Activated naive CD4-positive, alpha-beta T cell treated with anti-CD3 and anti-CD28 coated beads, Interleukin-2, amount 50 U/mL, for 72 hours (primary cell): ENCODE measurements around the gene SRMS. TPM values are rescaled to one million over a fixed set of nuclear protein-coding genes. Genes with fewer than 3 reads are reported as not detected.
A peak's percentile ranks its signal among the peaks of the same experiment; 100 is the strongest.

Experiments used
- ATAC-seq, 2 donors: fragments of 150-1000 bp; cut with Tn5 transposase; 2 replicates each; pipeline ENCODE4 v1.10.0; 2021; ENCODE audit warnings: mild to moderate bottlenecking in 2 of 2, moderate library complexity in 2 of 2
- DNase-seq, 2 donors: peaks; one replicate each; pipeline ENCODE4 v3.0.0; 2021 to 2022; ENCODE audit warnings: low spot score in 2 of 2
- H3K27ac Mint-ChIP-seq, 2 donors: one replicate each; pipeline ENCODE4 v1.8.0; 2022; ENCODE audit warnings: mild to moderate bottlenecking in 2 of 2, mixed read lengths in 2 of 2
- H3K36me3 Mint-ChIP-seq, 2 donors: one replicate each; pipeline ENCODE4 v1.8.0; 2022; ENCODE audit warnings: mixed read lengths in 2 of 2
- H3K9me3 Mint-ChIP-seq, 2 donors: one replicate each; pipeline ENCODE4 v1.8.0; 2022; ENCODE audit warnings: mixed read lengths in 2 of 2
- total RNA-seq, 2 donors: library from RNA; stranded (reverse); gene quantifications; one replicate each; pipeline ENCODE4 v1.2.3, GENCODE V29; 2022

Gene SRMS
- not detected for total RNA-seq

DNA sequence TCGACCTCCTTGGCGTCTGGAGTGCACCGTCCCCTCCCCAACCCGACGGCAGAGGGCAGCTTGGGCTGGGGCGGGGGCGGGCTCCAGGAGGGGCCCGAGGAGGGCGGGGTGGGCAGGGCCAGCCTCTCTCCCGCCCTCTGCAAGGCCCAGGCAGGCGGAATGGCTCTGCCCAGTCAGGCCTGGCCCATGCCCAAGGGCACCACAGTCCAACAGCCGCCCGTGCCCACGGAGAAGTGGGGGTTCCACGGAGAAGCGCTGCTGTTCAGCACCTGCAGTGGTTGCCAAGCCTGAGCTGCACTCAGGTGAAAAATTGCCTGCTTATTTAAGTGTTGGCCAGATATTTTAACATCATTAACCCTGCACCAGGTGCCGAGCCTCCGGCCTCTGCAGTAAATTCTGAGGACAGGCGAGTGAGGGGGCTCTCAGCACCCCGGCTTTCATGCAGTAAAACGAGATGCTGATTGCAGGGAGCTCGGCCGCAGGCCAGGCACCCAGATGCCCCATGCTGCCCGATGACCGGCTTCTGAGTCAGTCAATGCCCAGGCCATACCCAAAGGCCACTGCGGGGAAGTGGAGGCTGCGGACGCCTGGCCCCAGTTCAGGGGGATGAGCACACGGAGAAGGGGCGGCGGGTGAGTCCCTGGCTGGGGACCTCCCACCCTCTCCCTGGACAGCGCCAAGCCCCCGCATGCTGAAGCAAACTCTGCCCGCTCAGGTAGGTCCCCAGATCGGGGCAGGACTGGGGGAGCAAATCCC, at the start of gene SRMS:
Gene SRMS (minus strand): TSS at position 25 of the 756 bp plus-strand sequence. CDS start 286 bp downstream, outside the sequence.
- no peaks in the 10 kb centered on the region for H3K36me3 Mint-ChIP-seq
- no peaks in the 10 kb centered on the region for H3K9me3 Mint-ChIP-seq
- H3K27ac Mint-ChIP-seq, result no peak within 1 kb of the TSS
- ATAC-seq (no peak), DNase-seq (no peak)

- Mint-ChIP-seq H3K27ac (no peak overlapping the region), H3K9me3 (no peaks in the 10 kb centered on the region), H3K36me3 (peaks cover 0 to 17% of the 10 kb centered on the region in 2 donors)
- DNase-seq (no peak), ATAC-seq (no peak)
These were observed 48.9 kb upstream of the SRMS start for GRCh38 chr20:63596423-63596822.

DNA sequence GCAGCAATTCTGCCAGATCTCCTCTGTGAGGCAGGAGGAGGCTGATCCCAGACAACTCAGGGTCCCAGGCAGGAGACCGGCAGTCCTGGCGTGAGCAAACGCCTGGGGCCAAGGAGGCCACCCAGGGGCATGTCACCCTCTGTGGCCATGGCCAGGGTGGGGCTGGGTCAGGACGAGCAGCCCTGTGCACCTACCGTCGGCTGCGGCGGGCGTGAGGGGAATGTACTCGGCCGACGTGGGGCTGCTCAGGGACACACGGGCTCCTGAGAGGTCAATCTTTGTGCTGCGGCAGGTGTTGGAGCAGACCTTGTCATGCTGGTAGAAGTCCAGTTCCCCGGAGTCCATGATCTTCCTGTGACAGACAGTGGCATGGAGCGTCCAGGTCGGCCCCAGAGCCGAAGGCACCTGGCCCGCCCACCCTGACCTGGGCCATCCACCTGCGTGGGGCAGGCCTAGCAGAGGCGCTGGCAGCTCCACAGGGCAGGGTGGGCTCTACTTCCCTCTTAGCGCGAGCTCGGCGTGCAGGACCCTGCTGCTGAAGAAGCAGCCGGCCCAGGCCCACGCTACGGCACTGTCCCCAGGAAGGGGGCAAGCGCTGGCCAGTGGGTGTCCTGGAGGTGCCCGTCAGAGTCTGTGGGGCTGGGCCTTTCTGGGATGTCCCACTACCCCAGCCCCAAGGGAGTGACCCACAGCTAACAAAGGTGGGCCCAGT, 48.0 kb upstream of the SRMS start:
- Mint-ChIP-seq H3K36me3 (peaks cover 0 to 23% of the 10 kb centered on the region in 2 donors), H3K27ac (no peak overlapping the region), H3K9me3 (no peaks in the 10 kb centered on the region)
- ATAC-seq (no peak), DNase-seq (no peak)

- ATAC-seq (no peak), DNase-seq (no peak)
- Mint-ChIP-seq H3K9me3 (no peaks in the 10 kb centered on the region), H3K27ac (no peak overlapping the region), H3K36me3 (peaks cover 0 to 15% of the 10 kb centered on the region in 2 donors)
These were observed 46.6 kb upstream of the SRMS start for GRCh38 chr20:63594043-63594561.

- peaks cover 0 to 18% of the 10 kb centered on the region in 2 donors for H3K36me3 Mint-ChIP-seq
- H3K9me3 Mint-ChIP-seq, result no peaks in the 10 kb centered on the region
- H3K27ac Mint-ChIP-seq, result no peak overlapping the region
- ATAC-seq (no peak), DNase-seq (no peak)
These were observed 45.1 kb upstream of the SRMS start for GRCh38 chr20:63592661-63593060.

GRCh38 chr20:63591786-63592355, 44.3 kb upstream of the SRMS start:
- DNase-seq (no peak), ATAC-seq (no peak)
- no peak overlapping the region for H3K27ac Mint-ChIP-seq
- H3K9me3 Mint-ChIP-seq, result no peaks in the 10 kb centered on the region
- H3K36me3 Mint-ChIP-seq, result peaks cover 0 to 18% of the 10 kb centered on the region in 2 donors

DNA sequence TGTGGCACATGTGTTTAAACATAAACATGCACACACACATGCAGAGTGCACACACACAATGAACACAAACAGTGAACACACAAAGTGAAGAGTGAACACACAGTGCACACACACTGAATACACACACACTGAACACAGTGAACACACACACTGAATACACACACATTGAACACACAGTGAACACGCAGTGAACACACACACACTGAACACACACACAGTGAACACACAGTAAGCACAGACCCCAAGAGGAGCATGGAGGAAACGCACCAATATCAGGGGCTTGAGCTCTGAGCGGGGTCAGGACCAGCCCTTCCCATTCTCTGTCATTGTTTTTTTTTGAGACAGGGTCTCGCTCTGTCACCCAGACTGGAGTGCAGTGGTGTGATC, 43.6 kb upstream of the SRMS start:
- no peak overlapping the region for H3K27ac Mint-ChIP-seq
- no peak for ATAC-seq
- H3K36me3 Mint-ChIP-seq, result peaks cover 0 to 18% of the 10 kb centered on the region in 2 donors

GRCh38 chr20:63590218-63591146, 42.9 kb upstream of the SRMS start:
- ATAC-seq (no peak), DNase-seq (no peak)
- Mint-ChIP-seq H3K36me3 (peaks cover 0 to 18% of the 10 kb centered on the region in 2 donors), H3K27ac (peak overlapping the region in 1 of 2 donors; percentile 39), H3K9me3 (no peaks in the 10 kb centered on the region)

More for the DNA sequence above, 43.6 kb upstream of the SRMS start:
- DNase-seq, result no peak
- no peaks in the 10 kb centered on the region for H3K9me3 Mint-ChIP-seq

- Mint-ChIP-seq H3K36me3 (peaks cover 0 to 18% of the 10 kb centered on the region in 2 donors), H3K9me3 (no peaks in the 10 kb centered on the region), H3K27ac (peak overlapping the region in 1 of 2 donors; percentile 39)
- DNase-seq (no peak), ATAC-seq (no peak)
These were observed 42.0 kb upstream of the SRMS start for GRCh38 chr20:63589261-63590217.

- DNase-seq, result no peak
- Mint-ChIP-seq H3K9me3 (no peaks in the 10 kb centered on the region), H3K27ac (no peak overlapping the region), H3K36me3 (peaks cover 0 to 18% of the 10 kb centered on the region in 2 donors)
- ATAC-seq, result no peak
These were observed 41.1 kb upstream of the SRMS start for GRCh38 chr20:63588641-63589041.

GRCh38 chr20:63587776-63588591, 40.4 kb upstream of the SRMS start:
- Mint-ChIP-seq H3K27ac (peak overlapping the region in 1 of 2 donors; percentile 39), H3K9me3 (no peaks in the 10 kb centered on the region), H3K36me3 (peaks cover 0 to 12% of the 10 kb centered on the region in 2 donors)
- DNase-seq (no peak), ATAC-seq (no peak)

- Mint-ChIP-seq H3K36me3 (peaks cover 0 to 10% of the 10 kb centered on the region in 2 donors), H3K27ac (peak overlapping the region in 1 of 2 donors; percentile 39), H3K9me3 (no peaks in the 10 kb centered on the region)
- no peak for DNase-seq
- no peak for ATAC-seq
These were observed 39.7 kb upstream of the SRMS start for GRCh38 chr20:63587256-63587655.

- no peak for DNase-seq
- no peak for ATAC-seq
- H3K36me3 Mint-ChIP-seq, result peaks cover 0 to 10% of the 10 kb centered on the region in 2 donors
These were observed 39.2 kb upstream of the SRMS start for GRCh38 chr20:63586797-63587196.

More at GRCh38 chr20:63586797-63587196, 39.2 kb upstream of the SRMS start:
- no peak overlapping the region for H3K27ac Mint-ChIP-seq
- H3K9me3 Mint-ChIP-seq, result no peaks in the 10 kb centered on the region
